Measurements from ENCODE around the gene TUSC2. TPM values are rescaled to one million over a fixed set of nuclear protein-coding genes. Genes with fewer than 3 reads are reported as not detected.

Gene TUSC2, protein sequence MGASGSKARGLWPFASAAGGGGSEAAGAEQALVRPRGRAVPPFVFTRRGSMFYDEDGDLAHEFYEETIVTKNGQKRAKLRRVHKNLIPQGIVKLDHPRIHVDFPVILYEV
- 10 to 100 TPM; 23.5 to 28.1 TPM for total RNA-seq
- 30.2 TPM for polyA plus RNA-seq (2013, experiment 1 of 2)
- polyA plus RNA-seq (2013, experiment 2 of 2) = 26.2 TPM
- long read RNA-seq, experiment 1, transcript TUSC2-201 (3 exons, 1,691 nt) = major isoform, 18 of 24 reads
- long read RNA-seq, experiment 1, partial matches to known transcripts = 1 of 24 reads
- long read RNA-seq, experiment 1, other reads (novel, unspliced or antisense) = 5 of 24 reads
- long read RNA-seq, experiment 2, transcript TUSC2-201 (3 exons, 1,691 nt) = major isoform, 60 of 67 reads
- long read RNA-seq, experiment 2, partial matches to known transcripts = 2 of 67 reads
- long read RNA-seq, experiment 2, other reads (novel, unspliced or antisense) = 3 of 67 reads
- long read RNA-seq, experiment 3, transcript TUSC2-201 (3 exons, 1,691 nt) = major isoform, 40 of 47 reads
- long read RNA-seq, experiment 3, partial matches to known transcripts = 3 of 47 reads
- long read RNA-seq, experiment 3, other reads (novel, unspliced or antisense) = 1 of 47 reads
- long read RNA-seq, experiment 4, partial matches to known transcripts = 0 of 3 reads
- long read RNA-seq, experiment 4, other reads (novel, unspliced or antisense) = 3 of 3 reads

DNA sequence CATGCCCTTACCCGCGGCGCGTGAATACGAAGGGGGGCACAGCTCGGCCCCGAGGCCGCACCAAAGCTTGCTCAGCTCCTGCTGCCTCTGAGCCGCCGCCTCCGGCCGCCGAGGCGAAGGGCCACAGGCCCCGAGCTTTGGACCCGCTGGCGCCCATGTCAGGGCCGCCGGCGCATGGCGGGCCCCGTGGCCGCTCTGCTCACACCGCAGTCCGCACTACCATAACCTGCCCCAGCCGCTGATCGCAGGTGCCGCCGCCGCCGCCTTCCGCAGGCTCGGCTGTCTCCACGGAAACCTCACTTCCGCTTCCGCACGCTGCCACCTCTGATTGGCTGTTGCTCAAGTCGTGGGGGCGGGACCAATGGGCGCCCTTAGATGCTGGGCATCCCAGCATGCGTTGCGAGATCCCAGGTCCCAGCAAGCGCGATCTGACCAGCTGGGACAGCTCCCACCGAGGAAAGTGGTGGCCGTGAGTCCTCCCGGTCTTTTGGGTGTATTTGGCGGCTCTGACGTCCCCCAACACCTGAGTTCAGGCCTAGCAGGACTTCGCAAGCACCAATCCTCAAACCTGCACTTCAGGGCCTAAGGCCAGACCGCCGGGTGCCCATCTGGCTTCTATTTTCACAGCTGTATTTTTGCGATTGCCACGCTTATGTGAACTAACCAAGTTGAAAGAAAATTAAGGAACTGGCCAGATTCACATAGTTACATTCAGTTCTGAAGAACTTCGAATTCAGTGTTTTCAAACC is at the start of gene TUSC2:
TSS of gene TUSC2 (minus strand) at position 281 of the 749 bp plus-strand sequence. CDS start at position 157, 124 bp downstream.
- H3K4me1 ChIP-seq (ENCODE audit: control insufficient read depth, insufficient read depth, low read length) = peaks cover 10% of the 10 kb centered on the region
- WGBS, 2 experiments (ENCODE audit: insufficient coverage in 1 of 2, insufficient read length in 1 of 2) = 6 to 23% methylated on average over 17 to 55 of the region's 55 CpGs
- H3K36me3 ChIP-seq (ENCODE audit: control insufficient read depth, insufficient read depth, low read length) = peaks cover 67% of the 10 kb centered on the region
- peak; percentile 98 for DNase-seq
- Mint-ChIP-seq H3K9me3 (no peaks in the 10 kb centered on the region), H3K4me1 (peaks cover 15% of the 10 kb centered on the region), H3K27me3 (ENCODE audit: insufficient read depth) (no peaks in the 10 kb centered on the region), H3K4me3 (peak within 1 kb of the TSS; percentile 77), H3K27ac (peak within 1 kb of the TSS; percentile 89), H3K36me3 (ENCODE audit: low read depth) (peaks cover 30% of the 10 kb centered on the region)
- no peak for TF ChIP-seq CTCF (conservative IDR thresholded peaks at IDR 0.05)
- H3K9ac ChIP-seq (ENCODE audit: extremely low read depth, low read length, poor library complexity, severe bottlenecking) = peak within 1 kb of the TSS; percentile 85
- H3K4me3 ChIP-seq (ENCODE audit: low read length) = peak within 1 kb of the TSS; percentile 91
- H3K9me3 ChIP-seq (ENCODE audit: control insufficient read depth, low read length) = no peaks in the 10 kb centered on the region
- H3K27ac ChIP-seq (ENCODE audit: low read depth, low read length) = peak within 1 kb of the TSS; percentile 66
- no peaks in the 10 kb centered on the region for H3K27me3 ChIP-seq (ENCODE audit: control insufficient read depth, insufficient read depth, low read length, poor library complexity, severe bottlenecking)

DNA sequence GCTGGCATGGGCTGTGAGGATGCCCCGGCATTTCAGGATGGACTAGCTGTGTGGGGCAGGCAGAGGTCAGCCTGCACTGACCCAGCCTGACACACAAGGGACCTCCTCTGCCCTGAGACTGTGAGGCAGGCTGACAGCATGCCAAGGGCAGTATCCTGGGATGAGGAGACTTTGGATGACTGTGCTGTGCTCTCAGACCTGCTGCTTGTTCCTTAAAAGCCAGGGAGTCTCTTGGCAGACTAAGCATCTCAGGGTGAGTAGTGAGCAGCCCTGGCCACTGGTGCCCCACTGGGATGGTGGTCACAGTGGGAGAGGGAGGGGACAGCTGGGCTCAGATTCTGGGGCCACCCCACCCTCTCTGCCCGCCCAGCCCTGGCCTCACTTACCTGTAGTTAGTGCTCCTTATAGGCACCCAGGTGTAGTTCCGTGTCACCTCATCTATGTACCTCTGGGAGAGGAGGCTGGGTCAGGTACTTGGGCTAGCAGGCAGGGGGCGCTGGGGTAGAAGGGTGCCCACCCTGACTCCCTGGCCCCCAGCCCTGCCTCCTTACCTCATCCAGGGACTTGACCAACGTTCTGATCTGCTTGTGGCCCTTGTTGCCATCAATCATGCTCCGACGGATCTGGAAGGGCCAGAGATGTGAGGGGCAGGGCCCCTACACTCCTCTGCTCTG is 47.4 kb upstream of the TUSC2 start:
- no peaks in the 10 kb centered on the region for H3K9me3 Mint-ChIP-seq
- no peaks in the 10 kb centered on the region for H3K9me3 ChIP-seq (ENCODE audit: control insufficient read depth, low read length)
- TF ChIP-seq CTCF (conservative IDR thresholded peaks at IDR 0.05) = peak; percentile 74
- no peaks in the 10 kb centered on the region for H3K27me3 Mint-ChIP-seq (ENCODE audit: insufficient read depth)
- H3K36me3 ChIP-seq (ENCODE audit: control insufficient read depth, insufficient read depth, low read length) = no peaks in the 10 kb centered on the region
- H3K27me3 ChIP-seq (ENCODE audit: control insufficient read depth, insufficient read depth, low read length, poor library complexity, severe bottlenecking) = no peaks in the 10 kb centered on the region
- no peak overlapping the region for H3K4me3 Mint-ChIP-seq
- H3K27ac Mint-ChIP-seq = no peak overlapping the region
- H3K4me3 ChIP-seq (ENCODE audit: low read length) = no peak overlapping the region
- no peaks in the 10 kb centered on the region for H3K36me3 Mint-ChIP-seq (ENCODE audit: low read depth)
- H3K27ac ChIP-seq (ENCODE audit: low read depth, low read length) = peak overlapping the region; percentile 63
- WGBS, 2 experiments (ENCODE audit: insufficient coverage in 1 of 2, insufficient read length in 1 of 2) = 70 to 74% methylated on average over 5 to 7 of the region's 7 CpGs
- peaks cover 8% of the 10 kb centered on the region for H3K4me1 ChIP-seq (ENCODE audit: control insufficient read depth, insufficient read depth, low read length)
- DNase-seq = peak; percentile 79
- no peak overlapping the region for H3K9ac ChIP-seq (ENCODE audit: extremely low read depth, low read length, poor library complexity, severe bottlenecking)
- H3K4me1 Mint-ChIP-seq = peaks cover 10% of the 10 kb centered on the region

Data from endodermal cell (in vitro differentiated cells).